ENCODE data around the gene COX14.
"Not testable (repeated sequence)": the region's sequence is repeated elsewhere in the genome, so short reads cannot be mapped to it uniquely, and the experiment has no call there.

COX14 gene

GRCh38 chr12:50110127-50110761 lies 1.8 kb upstream of the COX14 start:
- peak; percentile 76 for DNase-seq

DNA sequence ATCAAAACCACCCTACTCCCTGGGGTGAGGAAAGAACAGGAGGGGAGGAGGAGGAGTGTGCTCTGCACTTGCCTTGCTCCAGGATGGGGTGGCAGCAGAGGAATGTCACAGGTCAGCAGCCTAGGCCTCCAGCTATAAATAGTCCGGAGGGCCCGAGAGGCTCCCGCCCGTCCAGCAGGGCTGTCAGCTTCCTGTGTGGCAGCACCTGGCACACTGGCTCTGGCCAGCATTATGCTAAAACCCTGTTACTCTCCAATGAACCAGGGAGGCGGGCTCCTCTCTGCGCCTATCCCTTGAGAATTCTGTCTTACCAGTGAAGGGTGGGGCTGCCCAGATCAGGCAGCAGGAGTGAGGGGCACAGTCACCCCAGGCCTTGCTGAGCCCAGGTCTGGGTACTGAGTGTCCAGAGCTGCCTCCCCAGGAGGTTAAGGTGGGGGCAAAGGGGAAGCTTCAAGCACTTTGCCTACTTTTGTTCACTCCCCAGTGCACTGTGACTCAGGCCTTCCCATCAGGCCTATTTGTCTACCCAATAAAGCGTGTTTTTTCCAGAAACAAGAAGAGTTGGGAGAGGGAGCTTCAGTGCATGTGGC lies 1.2 kb upstream of the COX14 start:
- DNase-seq, result peak; percentile 51

GRCh38 chr12:50111395-50111692 lies 692 bp upstream of the COX14 start:
- no peak for DNase-seq

DNA sequence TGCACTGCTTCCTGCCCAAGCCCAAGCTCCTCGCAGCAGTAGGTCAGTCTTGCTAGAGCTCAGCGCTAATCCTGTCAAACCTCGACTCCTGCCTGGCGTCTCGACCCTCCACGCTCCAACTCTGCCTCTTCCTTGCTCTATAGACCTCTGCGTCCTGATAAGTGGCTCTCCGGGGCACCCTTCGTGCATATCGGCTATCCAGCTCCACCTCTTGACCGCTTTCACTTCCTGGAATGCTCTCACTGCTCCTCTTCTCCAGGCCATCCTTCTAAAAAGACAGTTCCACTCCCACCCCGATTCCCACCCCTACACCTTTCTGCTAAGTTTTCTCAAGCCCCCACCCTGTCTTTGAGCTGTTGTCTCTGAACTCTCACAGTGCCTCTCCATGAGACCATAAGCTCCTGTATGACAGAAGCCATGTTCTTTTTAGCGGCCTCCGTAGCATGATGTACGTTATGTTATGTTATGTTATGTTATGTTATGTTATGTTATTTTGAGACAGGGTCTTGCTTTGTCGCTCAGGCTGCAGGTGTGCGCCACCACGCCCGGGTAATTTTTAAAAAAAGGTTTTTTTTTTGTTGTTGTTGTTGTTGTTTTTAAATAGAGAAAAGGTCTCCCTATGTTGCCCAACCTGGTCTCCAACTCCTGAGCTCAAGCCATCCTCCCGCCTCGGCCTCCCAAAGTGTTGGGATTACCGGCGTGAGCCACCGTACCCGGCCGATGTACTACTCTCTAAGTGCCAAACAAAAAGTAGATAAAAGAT lies 601 bp downstream of the COX14 start:
- peak; percentile 88 for DNase-seq

DNA sequence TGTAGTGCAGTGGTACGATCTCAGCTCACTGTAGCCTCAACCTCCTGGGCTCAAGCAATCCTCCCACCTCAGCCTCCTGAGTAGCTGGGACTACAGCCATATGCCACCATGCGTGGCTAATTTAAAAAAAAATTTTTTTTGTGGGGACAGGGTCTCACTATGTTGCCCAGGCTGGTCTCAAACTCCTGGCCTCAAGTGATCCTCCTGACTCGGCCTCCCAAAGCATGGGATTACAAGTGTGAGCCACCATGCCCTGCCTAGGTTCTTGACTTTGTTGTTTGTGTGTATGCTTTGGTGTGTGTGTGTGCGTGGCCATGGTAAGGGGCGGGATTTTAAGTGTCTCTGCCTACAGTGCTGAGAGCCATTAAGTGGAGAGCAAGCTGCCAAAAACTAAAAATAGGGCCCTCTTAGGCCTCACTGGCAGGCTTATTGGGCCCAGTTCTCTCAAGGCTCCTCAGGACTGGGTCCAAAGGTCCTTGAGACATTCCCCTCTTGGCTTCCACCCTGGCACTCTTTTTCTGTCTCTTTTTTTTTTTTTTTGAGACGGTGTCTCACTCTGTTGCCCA lies 5.1 kb downstream of the COX14 start:
- no peak for DNase-seq

- no peak for DNase-seq
These were observed 7.4 kb downstream of the COX14 start for GRCh38 chr12:50119387-50119786.

DNA sequence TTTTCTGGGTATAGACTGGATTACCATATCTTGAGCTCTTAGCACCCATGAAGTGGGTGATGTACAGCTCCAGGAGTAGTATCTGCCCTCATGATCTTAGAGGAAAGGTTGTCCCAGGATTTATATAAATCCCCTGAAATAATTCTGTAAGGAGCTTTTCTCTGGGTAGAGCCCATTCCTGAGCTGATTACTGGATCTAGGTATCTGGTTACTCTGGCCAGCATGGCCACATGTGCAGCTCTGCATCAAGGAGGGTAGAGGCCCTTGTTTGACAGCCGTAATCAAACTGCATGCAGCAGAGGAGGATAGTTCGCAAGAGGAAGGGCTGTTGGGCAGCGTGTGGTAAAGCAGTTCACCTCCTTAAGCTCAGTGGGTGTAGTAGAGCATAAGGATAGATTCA lies 8.5 kb downstream of the COX14 start:
- DNase-seq, result peak; percentile 98

DNA sequence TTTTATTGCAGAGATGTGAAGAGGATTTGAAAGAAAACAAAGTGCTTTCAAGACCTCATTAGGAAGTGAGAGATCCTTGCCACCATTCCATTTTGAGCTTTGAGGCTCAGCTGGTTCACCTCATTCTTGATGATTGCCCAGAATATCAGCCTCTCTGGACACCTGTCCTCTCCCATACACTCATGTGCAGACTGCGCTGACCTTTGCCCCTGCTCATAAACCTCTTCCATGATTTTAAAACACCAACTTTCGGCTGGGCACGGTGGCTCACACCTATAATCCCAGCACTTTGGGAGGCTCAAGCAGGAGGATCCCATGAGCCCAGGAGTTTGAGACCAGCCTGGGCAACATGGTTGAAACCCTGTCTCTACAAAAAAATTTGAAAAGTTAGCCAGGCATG lies 8.9 kb downstream of the COX14 start:
- DNase-seq, result no peak

- DNase-seq, result no peak
These were observed 9.6 kb downstream of the COX14 start for GRCh38 chr12:50121641-50122040.

DNA sequence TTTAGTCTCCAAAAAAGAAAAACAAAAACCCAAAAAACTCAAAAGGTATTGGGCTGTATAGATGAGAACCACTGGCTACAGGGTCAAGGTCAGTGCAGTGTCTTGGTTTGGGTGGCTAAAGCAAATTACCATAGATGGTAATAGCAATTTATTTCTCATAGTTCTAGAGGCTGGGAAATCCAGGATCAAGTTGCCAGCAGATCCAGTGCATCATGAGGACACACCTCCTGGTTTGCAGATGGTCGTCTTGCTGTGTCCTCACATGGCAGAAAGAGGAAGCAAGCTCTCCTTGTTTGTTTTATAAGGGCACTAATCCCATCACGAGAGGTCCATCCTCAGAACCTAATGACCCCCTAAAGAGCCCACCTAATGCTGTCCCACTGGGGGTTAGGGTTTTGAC lies 11.2 kb downstream of the COX14 start:
- peak; percentile 67 for DNase-seq

DNA sequence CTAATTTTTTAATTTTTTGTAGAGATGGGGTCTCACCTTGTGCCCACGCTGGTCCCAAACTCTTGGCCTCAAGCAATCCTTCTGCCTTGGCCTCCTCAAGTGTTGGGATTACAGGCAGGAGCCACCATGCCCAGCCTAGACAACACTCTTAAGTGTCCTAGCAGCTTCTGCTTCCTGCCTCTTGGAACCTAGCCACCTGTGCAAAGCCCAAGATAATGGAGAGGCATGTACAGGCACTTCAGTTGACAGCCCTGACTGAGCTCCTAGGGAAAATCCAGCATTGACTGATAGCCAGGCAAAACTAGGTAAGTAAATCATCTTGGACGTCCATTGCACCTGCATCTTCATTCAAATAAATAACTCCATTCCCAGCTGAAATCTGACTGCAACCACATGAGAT lies 15.5 kb downstream of the COX14 start:
- peak; percentile 25 for DNase-seq

DNA sequence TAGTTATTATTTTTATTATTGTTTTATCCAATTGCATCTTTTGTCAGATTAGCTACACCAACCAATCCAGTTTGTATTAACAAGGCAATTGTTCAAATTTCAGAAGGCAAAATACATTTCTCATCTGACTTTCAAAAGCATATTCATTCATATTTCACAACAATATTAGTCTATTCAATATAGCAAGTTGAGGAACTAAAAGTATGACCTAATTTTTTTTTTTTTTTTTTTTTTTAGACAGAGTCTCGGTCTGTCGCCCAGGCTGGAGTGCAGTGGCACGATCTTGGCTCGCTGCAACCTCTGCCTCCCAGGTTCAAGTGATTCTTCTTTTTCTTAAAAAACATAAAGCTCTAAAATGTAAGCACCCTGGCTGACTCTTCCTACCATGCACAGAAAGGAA lies 17.3 kb downstream of the COX14 start:
- no peak for DNase-seq

DNA sequence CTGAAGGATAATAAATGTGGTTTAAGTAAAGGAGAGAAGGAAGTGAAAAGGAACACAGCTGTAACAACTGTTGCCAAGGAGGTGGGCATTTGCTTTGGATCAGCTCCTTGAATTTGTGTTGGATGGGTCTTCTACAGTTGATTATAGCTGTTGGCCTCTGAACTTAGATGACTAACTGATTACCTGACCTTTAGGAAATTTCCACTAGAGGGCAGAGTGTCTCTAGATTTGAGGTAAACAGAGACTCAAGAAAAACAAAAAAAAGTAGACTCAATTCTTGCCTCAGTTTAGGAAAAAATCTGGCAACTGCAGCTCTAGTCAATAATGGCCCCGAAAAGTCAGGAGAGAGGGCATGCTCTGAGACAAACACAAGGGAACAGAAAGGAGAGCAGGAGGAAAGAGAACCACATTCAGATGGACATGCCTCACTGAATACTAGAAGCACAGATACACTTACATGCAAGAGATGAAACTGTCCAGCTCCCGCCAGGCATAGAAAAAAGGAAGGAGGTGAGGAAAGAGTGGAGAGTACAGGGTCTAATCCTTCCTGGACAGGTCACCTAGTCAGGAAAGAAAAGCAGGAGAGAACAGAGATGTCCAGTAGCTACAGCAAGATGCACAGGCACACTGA lies 20.6 kb downstream of the COX14 start:
- DNase-seq, result peak; percentile 71

DNA sequence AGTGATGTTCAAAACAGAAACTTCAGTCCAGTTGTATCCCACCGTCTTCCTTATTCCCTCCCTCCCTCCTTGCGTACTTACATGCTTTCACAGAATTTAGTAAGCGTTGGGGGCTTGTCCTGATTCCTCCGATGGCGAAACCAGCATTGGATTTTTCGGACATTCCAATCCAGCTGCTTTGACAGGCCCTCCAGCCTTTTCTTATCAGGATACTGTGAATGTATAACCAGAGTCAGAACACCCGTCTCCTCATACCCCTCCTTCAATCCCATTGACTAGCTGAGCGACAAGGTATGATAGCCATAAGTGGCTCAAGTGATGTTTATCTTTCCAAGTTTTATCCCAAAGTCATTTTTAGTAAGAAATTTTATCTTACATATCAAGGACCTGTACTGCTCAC lies 31.0 kb downstream of the COX14 start:
- DNase-seq, result no peak

GRCh38 chr12:50145439-50145838 lies 33.4 kb downstream of the COX14 start:
- DNase-seq, result no peak

DNA sequence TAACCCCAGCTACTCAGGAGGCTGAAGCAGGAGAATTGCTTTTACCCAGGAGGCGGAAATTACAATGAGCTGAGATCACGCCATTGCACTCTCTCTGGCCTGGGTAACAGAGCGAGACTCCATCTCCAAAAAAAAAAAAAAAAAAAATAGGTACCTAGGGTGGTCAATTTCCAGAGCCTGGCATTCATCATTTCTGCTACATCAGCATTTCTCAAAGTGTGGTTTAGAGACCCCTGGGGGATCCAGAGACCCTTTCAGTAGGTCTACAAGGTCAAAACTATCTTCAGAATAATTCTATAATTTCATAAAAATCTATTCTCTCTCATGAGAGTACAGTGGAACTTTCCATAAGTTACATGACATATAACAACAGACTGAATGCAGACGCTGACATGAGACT lies 35.2 kb downstream of the COX14 start:
- no peak for DNase-seq

DNA sequence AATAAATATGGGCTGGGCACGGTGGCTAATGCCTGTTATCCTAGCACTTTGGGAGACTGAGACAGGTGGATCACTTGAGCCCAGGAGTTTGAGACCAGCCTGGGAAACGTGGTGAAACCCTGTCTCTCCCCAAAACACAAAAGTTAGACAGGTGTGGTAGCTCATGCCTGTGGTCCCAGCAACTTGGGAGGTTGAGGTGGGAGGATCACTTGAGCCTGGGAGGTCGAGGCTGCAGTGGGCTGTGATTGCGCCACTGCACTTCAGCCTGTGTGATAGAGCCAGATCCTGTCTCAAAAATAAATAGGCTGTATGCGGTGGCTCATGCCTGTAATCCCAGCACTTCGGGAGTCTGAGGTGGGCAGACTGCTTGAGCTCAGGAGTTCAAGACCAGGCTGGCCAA lies 36.0 kb downstream of the COX14 start:
- not testable (repeated sequence) for DNase-seq

DNA sequence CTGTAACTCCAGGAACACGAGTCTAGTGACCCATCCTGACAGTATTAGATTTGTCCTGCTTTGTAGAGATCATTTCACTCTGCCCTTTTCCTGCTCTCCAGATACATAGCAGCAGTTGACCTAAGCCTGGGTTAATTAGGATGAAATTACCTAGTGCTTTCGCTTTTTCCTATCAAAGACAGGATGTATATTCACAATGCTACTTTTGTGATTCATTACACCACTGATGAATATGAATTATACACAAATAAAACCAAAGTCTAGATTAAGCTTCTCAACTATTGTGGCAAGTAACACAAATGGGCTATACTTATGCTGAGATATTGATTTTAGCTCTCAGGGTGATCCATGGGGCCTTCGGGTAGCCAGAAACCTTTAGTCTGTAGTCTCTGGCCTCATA lies 37.3 kb downstream of the COX14 start:
- DNase-seq, result no peak

DNA sequence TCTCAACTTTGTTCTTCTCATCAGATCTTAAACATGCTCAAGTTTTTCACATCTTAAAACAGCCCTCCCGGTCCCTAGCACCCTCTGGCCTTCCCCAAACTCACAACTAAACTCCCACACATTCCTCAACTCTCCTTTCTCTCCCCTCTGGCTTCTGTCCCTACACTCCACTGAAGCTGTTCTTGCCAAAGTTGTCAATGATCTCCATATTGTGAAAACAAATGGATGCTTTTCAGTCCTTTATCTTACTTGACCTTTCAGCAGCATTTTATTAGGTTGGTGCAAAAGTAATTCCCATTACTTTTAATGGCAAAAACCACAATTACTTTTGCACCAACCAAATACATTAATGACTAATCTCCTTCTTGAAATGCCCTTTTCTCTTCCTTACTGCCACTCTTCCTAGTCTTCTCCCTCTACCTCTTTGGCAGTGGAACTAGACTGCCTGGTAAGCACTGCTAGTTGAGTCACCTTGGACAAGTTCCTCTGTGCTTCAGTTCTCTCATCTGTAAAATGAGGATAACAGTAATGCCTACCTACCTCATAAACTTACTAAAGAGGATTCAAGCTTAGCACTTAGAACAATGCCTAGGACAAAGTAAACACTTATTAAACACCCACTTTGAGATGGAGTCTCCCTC lies 39.1 kb downstream of the COX14 start:
- DNase-seq, result no peak

GRCh38 chr12:50154947-50155346 lies 42.9 kb downstream of the COX14 start:
- DNase-seq, result not testable (repeated sequence)

GRCh38 chr12:50156641-50157040 lies 44.6 kb downstream of the COX14 start:
- DNase-seq, result peak; percentile 85

DNA sequence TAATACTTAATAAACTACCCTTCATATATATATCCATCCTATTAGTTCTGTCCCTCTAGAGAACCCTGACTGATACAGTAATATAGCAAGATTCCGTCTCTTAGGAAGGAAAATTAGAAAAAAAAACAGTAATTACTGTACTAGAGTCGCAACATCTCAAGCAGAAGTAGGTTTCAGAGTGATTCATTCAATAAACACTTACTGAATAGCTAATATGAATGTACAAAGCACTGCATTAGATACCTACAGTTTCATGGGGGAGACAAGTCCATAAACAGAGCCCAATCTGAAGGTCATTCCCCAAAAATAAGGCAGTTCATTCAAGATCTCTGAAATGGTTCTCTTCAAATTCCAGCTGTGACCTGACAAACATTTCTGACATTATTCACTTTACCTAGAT lies 45.2 kb downstream of the COX14 start:
- no peak for DNase-seq

DNA sequence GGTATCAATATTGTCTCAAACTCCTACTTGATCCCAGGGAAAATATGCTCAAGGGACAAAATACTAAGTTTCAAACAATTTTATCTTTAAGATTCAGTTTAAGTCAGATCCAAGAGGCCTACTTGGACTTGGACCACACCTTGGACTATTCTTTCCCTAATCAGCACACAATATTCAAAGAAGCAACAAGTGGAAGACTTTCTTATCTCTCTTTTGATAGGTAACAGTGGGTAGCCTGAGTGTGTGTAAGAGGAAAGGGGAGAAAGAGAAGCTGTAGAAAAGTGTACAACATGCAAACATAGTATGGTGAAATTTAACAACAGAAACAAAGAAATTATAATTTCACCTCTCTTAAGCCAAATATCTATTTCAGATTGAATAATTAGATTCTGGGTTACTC lies 48.6 kb downstream of the COX14 start:
- no peak for DNase-seq
